IMR-90 (cell line): Measurements from ENCODE around the gene FAM219A. TPM values are rescaled to one million over a fixed set of nuclear protein-coding genes. Genes with fewer than 3 reads are reported as not detected.

Experiments
- ATAC-seq: fragments of 200-7000 bp; cut with Tn5 transposase; 2 replicates; pipeline ENCODE4 v1.9.1; 2020; ENCODE audit warnings: low read depth, mild to moderate bottlenecking, moderate library complexity
- BruUV-seq: library from RNA; stranded (reverse); fragments of 400-500 nt; replicated peaks from 2 replicates; lab custom pipeline; 2021; lab: Mats Ljungman, UMichigan
- CTCF ChIA-PET: fragments of 300-600 bp; formaldehyde crosslinking; extraction: SDS; loops from one replicate; lab custom pipeline; 2021; ENCODE audit warnings: antibody characterized with exemption; lab: Yijun Ruan, JAX
- POLR2A ChIA-PET: fragments of 300-600 bp; sonication (Branson Sonifier 250); formaldehyde crosslinking; loops from one replicate; lab custom pipeline; 2022; ENCODE audit warnings: antibody characterized with exemption; ENCODE audit not compliant: unreplicated experiment; lab: Charles Lee
- DNase-seq: peaks from one replicate; pipeline ENCODE4 v3.0.0; 2013
- H2AFZ ChIP-seq: replicated peaks from 2 replicates; pipeline ENCODE3; 2013; ENCODE audit warnings: low read length, mild to moderate bottlenecking; ENCODE audit not compliant: poor library complexity
- H2AK5ac ChIP-seq: 2 replicates; pipeline ENCODE4 v1.6.1; 2013; ENCODE audit warnings: low read depth, low read length, inconsistent platforms
- H2AK9ac ChIP-seq: replicated peaks from 2 replicates; pipeline ENCODE3; 2013; ENCODE audit warnings: mild to moderate bottlenecking, low read depth, low read length, moderate library complexity; ENCODE audit not compliant: poor library complexity
- H2BK120ac ChIP-seq: 2 replicates; pipeline ENCODE4 v1.6.1; 2013; ENCODE audit warnings: low read depth, low read length, inconsistent platforms
- H2BK15ac ChIP-seq: 3 replicates; pipeline ENCODE4 v1.6.1; 2013; ENCODE audit warnings: low read depth, low read length, inconsistent platforms
- H2BK20ac ChIP-seq: 2 replicates; pipeline ENCODE4 v1.6.1; 2013; ENCODE audit warnings: low read depth, mild to moderate bottlenecking, inconsistent platforms, low read length, moderate library complexity
- H2BK5ac ChIP-seq: 2 replicates; pipeline ENCODE4 v1.6.1; 2013; ENCODE audit warnings: mild to moderate bottlenecking, low read depth, low read length, inconsistent platforms; ENCODE audit not compliant: poor library complexity, severe bottlenecking
- H3K14ac ChIP-seq: replicated peaks from 2 replicates; pipeline ENCODE4 v1.6.1; 2013; ENCODE audit warnings: low read depth, low read length, inconsistent platforms
- H3K18ac ChIP-seq: 2 replicates; pipeline ENCODE4 v1.6.1; 2013; ENCODE audit warnings: low read depth, low read length, control low read depth
- H3K23ac ChIP-seq: 2 replicates; pipeline ENCODE4 v1.6.1; 2013; ENCODE audit warnings: low read depth, low read length, inconsistent platforms
- H3K27ac ChIP-seq: 2 replicates; pipeline ENCODE4 v1.5.1; 2013; ENCODE audit warnings: mild to moderate bottlenecking, control low read depth, low read length; ENCODE audit not compliant: insufficient read depth
- H3K27me3 ChIP-seq: 2 replicates; pipeline ENCODE4 v1.6.1; 2013; ENCODE audit warnings: low read length; ENCODE audit not compliant: control insufficient read depth, insufficient read depth
- H3K36me3 ChIP-seq: 2 replicates; pipeline ENCODE4 v1.6.1; 2013; ENCODE audit warnings: low read length, mixed read lengths; ENCODE audit not compliant: control insufficient read depth, insufficient read depth
- H3K4ac ChIP-seq: 2 replicates; pipeline ENCODE4 v1.6.1; 2013; ENCODE audit warnings: low read depth, low read length, inconsistent platforms
- H3K4me1 ChIP-seq: 2 replicates; pipeline ENCODE4 v1.6.1; 2013; ENCODE audit warnings: low read length, mixed read lengths; ENCODE audit not compliant: control insufficient read depth, insufficient read depth
- H3K4me2 ChIP-seq: 2 replicates; pipeline ENCODE4 v1.6.1; 2013; ENCODE audit warnings: low read depth, mild to moderate bottlenecking, control low read depth, low read length, moderate library complexity
- H3K4me3 ChIP-seq: 2 replicates; pipeline ENCODE4 v1.5.1; 2013; ENCODE audit warnings: low read depth, mild to moderate bottlenecking, control low read depth, low read length, moderate library complexity; ENCODE audit not compliant: insufficient read depth
- H3K56ac ChIP-seq: 2 replicates; pipeline ENCODE4 v1.6.1; 2013; ENCODE audit warnings: low read length, inconsistent platforms; ENCODE audit not compliant: insufficient read depth; ENCODE audit errors: extremely low read depth
- H3K79me1 ChIP-seq, 2 experiments: 2 replicates each; pipeline ENCODE4 v1.6.1; 2013; ENCODE audit warnings: low read length in 2 of 2, inconsistent platforms in 1 of 2, low read depth in 1 of 2
- H3K9ac ChIP-seq: 2 replicates; pipeline ENCODE4 v1.6.1; 2013; ENCODE audit warnings: low read depth, low read length, control low read depth
- H3K9me1 ChIP-seq: 2 replicates; pipeline ENCODE4 v1.6.1; 2013; ENCODE audit warnings: low read length, inconsistent platforms; ENCODE audit not compliant: insufficient read depth
- H3K9me3 ChIP-seq: 2 replicates; pipeline ENCODE4 v1.6.1; 2013; ENCODE audit warnings: low read length; ENCODE audit not compliant: control insufficient read depth, insufficient read depth
- H4K20me1 ChIP-seq: 2 replicates; pipeline ENCODE4 v1.6.1; 2013; ENCODE audit warnings: low read length, inconsistent platforms; ENCODE audit not compliant: insufficient read depth
- H4K5ac ChIP-seq: 2 replicates; pipeline ENCODE4 v1.6.1; 2013; ENCODE audit warnings: mild to moderate bottlenecking, low read depth, low read length, control low read depth
- H4K8ac ChIP-seq, 2 experiments: 2 replicates each; pipeline ENCODE4 v1.6.1; 2013; ENCODE audit warnings: low read depth in 2 of 2, low read length in 2 of 2, control low read depth in 1 of 2, inconsistent platforms in 1 of 2
- H4K91ac ChIP-seq: 2 replicates; pipeline ENCODE4 v1.6.1; 2013; ENCODE audit warnings: low read depth, low read length, inconsistent platforms; ENCODE audit not compliant: insufficient read depth
- BHLHE40 ChIP-seq: fragments of 150-350 bp; IDR thresholded peaks from 2 replicates; pipeline ENCODE4 v1.6.1; 2016; ENCODE audit warnings: mild to moderate bottlenecking, low read depth, low read length
- CTCF ChIP-seq: conservative IDR thresholded peaks from 2 replicates; pipeline ENCODE4 v1.5.1; 2012; ENCODE audit warnings: mild to moderate bottlenecking, low read depth, low read length, improper control_type of control experiment
- FOS ChIP-seq: fragments of 150-350 bp; IDR thresholded peaks from 2 replicates; pipeline ENCODE4 v1.6.1; 2016; ENCODE audit warnings: low read depth, low read length
- MXI1 ChIP-seq: IDR thresholded peaks from 2 replicates; pipeline ENCODE4 v1.6.1; 2012; ENCODE audit warnings: low read depth, mild to moderate bottlenecking, low read length, moderate library complexity, borderline replicate concordance
- SMC3 ChIP-seq: fragments of 150-350 bp; IDR thresholded peaks from 2 replicates; pipeline ENCODE4 v1.6.1; 2016; ENCODE audit warnings: low read depth, mild to moderate bottlenecking, antibody characterized with exemption, low read length, moderate library complexity
- WGBS, 2 experiments: methylation state at CpG; one replicate each; pipeline versions ENCODE4 v1.1.5 to v1.1.7; 2013; ENCODE audit warnings: missing lambda C conversion rate in 2 of 2; ENCODE audit not compliant: insufficient read length in 1 of 2; ENCODE audit errors: extremely low coverage in 2 of 2; 5-methylcytosine and 5-hydroxymethylcytosine counted together
- dilution Hi-C: fragments of 300-500 bp; cut with HindIII; formaldehyde crosslinking; loops from one replicate; pipeline ENCODE4 v1.14.3; 2018; ENCODE audit warnings: low sequenced_read_pairs; ENCODE audit not compliant: unreplicated experiment
- in situ Hi-C: fragments of 300-500 bp; cut with MboI; formaldehyde crosslinking; loops from 3 replicates; pipeline ENCODE4 v1.14.3; 2019; ENCODE audit warnings: low sequenced_read_pairs, inconsistent platforms, mixed read lengths
- intact Hi-C: fragments of 100-400 bp; cut with micrococcal nuclease; formaldehyde crosslinking; loops from 2 replicates; pipeline ENCODE4 v1.10.0; 2022
- polyA plus RNA-seq, 3 experiments: library from polyadenylated mRNA; depleted of rRNA; stranded (reverse); fragments of >200 nt; gene quantifications; 2 replicates each; pipeline ENCODE4 v1.2.3, GENCODE V29; 2012; ENCODE audit warnings: low replicate concordance in 1 of 3
- total RNA-seq: library from RNA; depleted of rRNA; stranded (reverse); fragments of >200 nt; gene quantifications from 2 replicates; pipeline ENCODE4 v1.2.3, GENCODE V29; 2012

FAM219A gene
- total and polyA plus RNA-seq, 2 of the 4 experiments (the other 2 are of a cell fraction), result 4.8 to 20.8 TPM

GRCh38 chr9:34399729-34400128 is 58.6 kb downstream of the FAM219A start:
- no peaks in the 10 kb centered on the region for H3K9me3 ChIP-seq
- no peaks in the 10 kb centered on the region for H3K27me3 ChIP-seq
- WGBS, 2 experiments, result no CpG with 5 or more reads among the region's 4 CpGs
- H3K4me1 ChIP-seq, result no peaks in the 10 kb centered on the region
- intact Hi-C loops, result no loop called here
- dilution Hi-C loops, result no loop called here
- H3K14ac ChIP-seq, result no peak overlapping the region
- no peak overlapping the region for H3K18ac ChIP-seq
- no peak overlapping the region for H4K8ac ChIP-seq
- no peak overlapping the region for H3K4me3 ChIP-seq
- ATAC-seq (no peak), DNase-seq (no peak)
- H2BK5ac ChIP-seq, result no peak overlapping the region
- in situ Hi-C loops, result no loop called here
- H3K27ac ChIP-seq, result no peak overlapping the region
- H3K36me3 ChIP-seq, result peaks cover 50% of the 10 kb centered on the region
- ChIA-PET POLR2A (no interaction called here), CTCF (no interaction called here)
- BruUV-seq, result no TSS peak
- H2BK20ac ChIP-seq, result no peak overlapping the region
- TF ChIP-seq SMC3 (no peak), MXI1 (no peak), FOS (no peak), CTCF (no peak), BHLHE40 (no peak)
- H3K56ac ChIP-seq, result no peak overlapping the region
- H4K5ac ChIP-seq, result no peak overlapping the region
- peaks cover 8% of the 10 kb centered on the region for H4K20me1 ChIP-seq
- no peak overlapping the region for H2BK120ac ChIP-seq
- H2AFZ ChIP-seq, result no peak overlapping the region
- H3K79me1 ChIP-seq, result no peaks in the 10 kb centered on the region
- 0 out of 2 replicates have a peak, but pooled peaks cover 3% of the 10 kb centered on the region for H3K9me1 ChIP-seq
- no peak overlapping the region for H2AK5ac ChIP-seq
- no peak overlapping the region for H3K4me2 ChIP-seq
- no peak overlapping the region for H3K9ac ChIP-seq
- no peak overlapping the region for H3K4ac ChIP-seq
- no peak overlapping the region for H2AK9ac ChIP-seq
- no peak overlapping the region for H4K91ac ChIP-seq
- no peak overlapping the region for H3K23ac ChIP-seq
- no peak overlapping the region for H2BK15ac ChIP-seq
